Bronchial epithelial cell (primary cell): ENCODE measurements around the gene AMFR. TPM values are rescaled to one million over a fixed set of nuclear protein-coding genes. Genes with fewer than 3 reads are reported as not detected.

ENCODE experiments used
- DNase-seq: peaks from one replicate; pipeline ENCODE4 v3.0.0-alpha.2; 2010; ENCODE audit warnings: low read depth
- FAIRE-seq: peaks from 2 replicates; lab custom pipeline; 2011; peaks lifted over from hg19 to GRCh38; lab: Jason Lieb, UNC
- H3K27me3 ChIP-seq: 2 replicates; pipeline ENCODE4 v1.5.1; 2011; ENCODE audit warnings: low read length; ENCODE audit not compliant: control insufficient read depth, insufficient read depth
- H3K36me3 ChIP-seq: 2 replicates; pipeline ENCODE4 v1.5.1; 2011; ENCODE audit warnings: low read length; ENCODE audit not compliant: control insufficient read depth, insufficient read depth
- H3K4me3 ChIP-seq: 2 replicates; pipeline ENCODE4 v1.5.1; 2011; ENCODE audit warnings: mild to moderate bottlenecking, low read depth, low read length, control low read depth
- total RNA-seq: library from RNA; depleted of rRNA; stranded (reverse); fragments of >200 nt; gene quantifications from 2 replicates; pipeline ENCODE4 v1.2.1, GENCODE V29; 2014
- TF ChIP-seq, protein P1 (sequence below): IDR thresholded peaks from 2 replicates; pipeline ENCODE4 v1.5.1; 2011; ENCODE audit warnings: mild to moderate bottlenecking, moderate library complexity, low read length, control low read depth, inconsistent platforms; ENCODE audit not compliant: insufficient read depth, severe bottlenecking

Gene AMFR
- total RNA-seq, 1 donor from 2014 or later: 224 TPM

GRCh38 chr16:56354746-56355145 is 70.6 kb downstream of the AMFR start:
- peaks cover 4% of the 10 kb centered on the region for H3K27me3 ChIP-seq
- DNase-seq: no peak
- H3K36me3 ChIP-seq: no peaks in the 10 kb centered on the region
- FAIRE-seq: no peak
- no peak overlapping the region for H3K4me3 ChIP-seq
- TF ChIP-seq, protein P1, sequence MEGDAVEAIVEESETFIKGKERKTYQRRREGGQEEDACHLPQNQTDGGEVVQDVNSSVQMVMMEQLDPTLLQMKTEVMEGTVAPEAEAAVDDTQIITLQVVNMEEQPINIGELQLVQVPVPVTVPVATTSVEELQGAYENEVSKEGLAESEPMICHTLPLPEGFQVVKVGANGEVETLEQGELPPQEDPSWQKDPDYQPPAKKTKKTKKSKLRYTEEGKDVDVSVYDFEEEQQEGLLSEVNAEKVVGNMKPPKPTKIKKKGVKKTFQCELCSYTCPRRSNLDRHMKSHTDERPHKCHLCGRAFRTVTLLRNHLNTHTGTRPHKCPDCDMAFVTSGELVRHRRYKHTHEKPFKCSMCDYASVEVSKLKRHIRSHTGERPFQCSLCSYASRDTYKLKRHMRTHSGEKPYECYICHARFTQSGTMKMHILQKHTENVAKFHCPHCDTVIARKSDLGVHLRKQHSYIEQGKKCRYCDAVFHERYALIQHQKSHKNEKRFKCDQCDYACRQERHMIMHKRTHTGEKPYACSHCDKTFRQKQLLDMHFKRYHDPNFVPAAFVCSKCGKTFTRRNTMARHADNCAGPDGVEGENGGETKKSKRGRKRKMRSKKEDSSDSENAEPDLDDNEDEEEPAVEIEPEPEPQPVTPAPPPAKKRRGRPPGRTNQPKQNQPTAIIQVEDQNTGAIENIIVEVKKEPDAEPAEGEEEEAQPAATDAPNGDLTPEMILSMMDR: no peak

DNA sequence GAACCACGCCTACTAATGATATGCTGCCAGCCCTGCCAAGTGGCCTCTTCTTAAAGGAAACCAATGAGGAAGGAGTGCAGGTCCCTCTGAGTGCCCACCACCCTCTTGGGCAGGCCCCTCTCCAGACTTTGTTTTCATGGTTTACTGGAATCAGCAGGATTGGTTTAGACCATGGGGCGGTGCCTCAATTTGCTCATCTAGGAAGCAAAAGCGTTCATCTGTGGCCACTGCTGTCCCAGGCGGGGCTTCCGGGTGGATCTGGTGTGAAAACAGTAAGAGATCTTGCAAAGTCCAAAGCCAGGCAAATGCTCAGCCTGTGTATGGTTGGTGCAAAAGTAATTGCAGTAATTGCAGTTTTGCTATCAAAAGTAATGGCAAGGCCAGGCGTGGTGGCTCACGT is 71.3 kb downstream of the AMFR start:
- no peak for DNase-seq
- TF ChIP-seq, protein P1: no peak
- no peak for FAIRE-seq

GRCh38 chr16:56353054-56353921 is 72.1 kb downstream of the AMFR start:
- Histone ChIP-seq H3K4me3 (no peak overlapping the region), H3K27me3 (peaks cover 4% of the 10 kb centered on the region), H3K36me3 (no peaks in the 10 kb centered on the region)
- TF ChIP-seq, protein P1: no peak
- DNase-seq: no peak
- FAIRE-seq: no peak

More for the DNA sequence above, 71.3 kb downstream of the AMFR start:
- H3K27me3 ChIP-seq: peaks cover 4% of the 10 kb centered on the region
- no peaks in the 10 kb centered on the region for H3K36me3 ChIP-seq
- no peak overlapping the region for H3K4me3 ChIP-seq

GRCh38 chr16:56352351-56353053 is 72.8 kb downstream of the AMFR start:
- Histone ChIP-seq H3K27me3 (peaks cover 4% of the 10 kb centered on the region), H3K4me3 (no peak overlapping the region), H3K36me3 (no peaks in the 10 kb centered on the region)
- TF ChIP-seq, protein P1: no peak
- FAIRE-seq: peak; percentile 62
- no peak for DNase-seq

- no peak for DNase-seq
- no peaks in the 10 kb centered on the region for H3K36me3 ChIP-seq
- peaks cover 4% of the 10 kb centered on the region for H3K27me3 ChIP-seq
- no peak overlapping the region for H3K4me3 ChIP-seq
- FAIRE-seq: no peak
- TF ChIP-seq, protein P1: no peak
These were observed 73.9 kb downstream of the AMFR start for GRCh38 chr16:56351481-56351880.
